ENCODE measurements around the gene NFE2L3. TPM values are rescaled to one million over a fixed set of nuclear protein-coding genes. Genes with fewer than 3 reads are reported as not detected.

NFE2L3 gene
- total and polyA plus RNA-seq, 2 of the 8 experiments (the other 6 are each of a cell fraction or from before 2014, with no cell fraction given): 64.9 to 76.5 TPM

- TF ChIP-seq CHD7 (IDR thresholded peaks at IDR 0.05; ENCODE audit: insufficient replicate concordance, low read length) (no peak), KDM5A (IDR thresholded peaks at IDR 0.05; ENCODE audit: low read length) (no peak), RXRA (IDR thresholded peaks at IDR 0.05; ENCODE audit: insufficient read depth, low read depth, low read length) (no peak), NRF1 (IDR thresholded peaks at IDR 0.05; ENCODE audit: low read depth, low read length) (no peak), ZNF274 (IDR thresholded peaks at IDR 0.05; ENCODE audit: borderline replicate concordance, extremely low read depth, low read length) (no peak), JUN (IDR thresholded peaks at IDR 0.05; ENCODE audit: low read depth, low read length) (no peak), PHF8 (conservative IDR thresholded peaks at IDR 0.05; ENCODE audit: low read depth, low read length) (no peak), TBP (IDR thresholded peaks at IDR 0.05; ENCODE audit: low read depth, low read length) (no peak), HDAC6 (IDR thresholded peaks at IDR 0.05; ENCODE audit: low read depth, low read length) (no peak), CTCF (IDR thresholded peaks at IDR 0.05; ENCODE audit: control extremely low read depth in 1 of 3, insufficient read depth in 1 of 3, low read depth in 1 of 3, low read length in 3 of 3) (no peak)
These were observed 19.6 kb downstream of the NFE2L3 start (continued) for GRCh38 chr7:26171601-26172000.
